A549 (cell line): ENCODE data around the gene CORO2B. TPM values are rescaled to one million over a fixed set of nuclear protein-coding genes. Genes with fewer than 3 reads are reported as not detected.

ENCODE experiments used
- ATAC-seq, 2 experiments: fragments of 200-7000 bp in 1 of 2; fragments of >200 bp in 1 of 2; cut with Nextera tagmentation in 1 of 2; cut with Tn5 transposase in 1 of 2; 3 replicates each; pipeline versions ENCODE4 v1.8.0 to v1.9.1; 2018 to 2020; ENCODE audit warnings: mild to moderate bottlenecking in 1 of 2, moderate library complexity in 1 of 2
- CTCF ChIA-PET: fragments of 300-600 bp; sonication (Branson Sonifier 250); formaldehyde crosslinking; extraction: SDS; loops from one replicate; lab custom pipeline; 2021; ENCODE audit warnings: antibody characterized with exemption, inconsistent platforms; lab: Yijun Ruan, JAX
- POLR2A ChIA-PET: fragments of 350-600 bp; formaldehyde crosslinking; extraction: SDS; loops from one replicate; lab custom pipeline; 2021; ENCODE audit warnings: antibody characterized with exemption, inconsistent platforms; lab: Yijun Ruan, JAX
- DNase-seq, 2 experiments: peaks; one replicate each; pipeline versions ENCODE4 v3.0.0 to v3.0.0-alpha.2; 2011 to 2016; ENCODE audit warnings: low read depth in 1 of 2, low spot score in 1 of 2
- FAIRE-seq: peaks from 2 replicates; lab custom pipeline; 2011; peaks lifted over from hg19 to GRCh38; lab: Jason Lieb, UNC
- H3K27ac ChIP-seq, 2 experiments: fragments of >200 bp; sonication (Bioruptor Twin); formaldehyde crosslinking; 3 replicates each; pipeline ENCODE4 v1.5.1; 2016 to 2017
- H3K4me1 ChIP-seq: fragments of >200 bp; sonication (Bioruptor Twin); formaldehyde crosslinking; 3 replicates; pipeline ENCODE4 v1.6.1; 2016
- H3K4me2 ChIP-seq: fragments of >200 bp; sonication (Bioruptor Twin); formaldehyde crosslinking; 3 replicates; pipeline ENCODE4 v1.6.1; 2016
- H3K4me3 ChIP-seq: fragments of >200 bp; sonication (Bioruptor Twin); formaldehyde crosslinking; 3 replicates; pipeline ENCODE4 v1.5.1; 2016
- H3K9me3 ChIP-seq: fragments of >200 bp; sonication (Bioruptor Twin); formaldehyde crosslinking; 3 replicates; pipeline ENCODE4 v1.6.1; 2016
- BHLHE40 ChIP-seq: IDR thresholded peaks from 2 replicates; pipeline ENCODE4 v1.6.1; 2012; ENCODE audit warnings: low read depth, low read length, inconsistent platforms
- CEBPB ChIP-seq, 2 experiments: fragments of >200 bp in 1 of 2; sonication (Bioruptor Twin) in 1 of 2; formaldehyde crosslinking in 1 of 2; IDR thresholded peaks; 2 replicates each; pipeline ENCODE4 v1.6.1; 2012 to 2016
- EHF ChIP-seq: fragments of 250-450 bp; sonication (Bioruptor Pico); IDR thresholded peaks from 2 replicates; pipeline ENCODE4 v1.5.0; 2020; ENCODE audit warnings: mild to moderate bottlenecking
- FOSL2 ChIP-seq, 2 experiments: fragments of 450-650 bp in 1 of 2; fragments of >200 bp in 1 of 2; sonication (Bioruptor Twin) in 1 of 2; formaldehyde crosslinking; IDR thresholded peaks; 2 replicates each; pipeline versions ENCODE4 v1.5.0 to v1.6.1; 2016 to 2020; ENCODE audit warnings: mild to moderate bottlenecking in 1 of 2, moderate library complexity in 1 of 2
- HDAC2 ChIP-seq: fragments of 200-600 bp; sonication (generic); IDR thresholded peaks from 2 replicates; pipeline ENCODE4 v1.6.1; 2016
- HEYL ChIP-seq: fragments of 250-450 bp; sonication (Bioruptor Pico); IDR thresholded peaks from 2 replicates; pipeline ENCODE4 v1.8.0; 2021; ENCODE audit warnings: mild to moderate bottlenecking, moderate library complexity
- HOXA7 ChIP-seq: fragments of 250-450 bp; sonication (Bioruptor Pico); IDR thresholded peaks from 2 replicates; pipeline ENCODE4 v1.5.0; 2020; ENCODE audit warnings: mild to moderate bottlenecking, moderate library complexity
- HOXB13 ChIP-seq: fragments of 250-450 bp; sonication (Bioruptor Pico); IDR thresholded peaks from 2 replicates; pipeline ENCODE4 v1.5.0; 2020; ENCODE audit warnings: low read depth, mild to moderate bottlenecking, moderate library complexity
- JUNB ChIP-seq: fragments of >200 bp; sonication (Bioruptor Twin); formaldehyde crosslinking; IDR thresholded peaks from 2 replicates; pipeline ENCODE4 v1.6.1; 2016
- KDM1A ChIP-seq: fragments of 200-600 bp; sonication (generic); IDR thresholded peaks from 2 replicates; pipeline ENCODE4 v1.6.1; 2016; ENCODE audit warnings: low read depth, mild to moderate bottlenecking
- MYC ChIP-seq: IDR thresholded peaks from 2 replicates; pipeline ENCODE4 v1.6.1; 2012; ENCODE audit warnings: mild to moderate bottlenecking, inconsistent platforms, low read length, improper control_type of control experiment, borderline replicate concordance
- PHF8 ChIP-seq: fragments of 200-600 bp; sonication (generic); IDR thresholded peaks from 2 replicates; pipeline ENCODE4 v1.6.1; 2016; ENCODE audit warnings: low read depth, mild to moderate bottlenecking, antibody characterized with exemption, moderate library complexity, borderline replicate concordance
- POLR2A ChIP-seq: IDR thresholded peaks from 2 replicates; pipeline ENCODE4 v1.6.1; 2012; ENCODE audit warnings: mild to moderate bottlenecking, low read length
- POLR2AphosphoS2 ChIP-seq: conservative IDR thresholded peaks from 2 replicates; pipeline ENCODE4 v1.6.1; 2012; ENCODE audit warnings: low read length, improper control_type of control experiment, inconsistent platforms
- RAD21 ChIP-seq, 2 experiments: fragments of >200 bp in 1 of 2; sonication (Bioruptor Twin) in 1 of 2; formaldehyde crosslinking in 1 of 2; IDR thresholded peaks in 1 of 2; conservative IDR thresholded peaks in 1 of 2; 2 replicates in 1 of 2; 3 replicates in 1 of 2; pipeline ENCODE4 v1.6.1; 2012 to 2018; ENCODE audit warnings: inconsistent platforms in 1 of 2
- RARB ChIP-seq: fragments of 250-450 bp; sonication (Bioruptor Pico); IDR thresholded peaks from 2 replicates; pipeline ENCODE4 v1.8.0; 2021; ENCODE audit warnings: mild to moderate bottlenecking, moderate library complexity
- RFX5 ChIP-seq: fragments of 450-650 bp; IDR thresholded peaks from 2 replicates; pipeline ENCODE4 v1.7.1; 2014; ENCODE audit warnings: antibody characterized with exemption, mild to moderate bottlenecking, moderate library complexity
- TFCP2L1 ChIP-seq: fragments of 250-450 bp; sonication (Bioruptor Pico); IDR thresholded peaks from 2 replicates; pipeline ENCODE4 v1.5.0; 2021; ENCODE audit warnings: mild to moderate bottlenecking
- TP53 ChIP-seq: fragments of 250-450 bp; sonication (Bioruptor Pico); IDR thresholded peaks from 2 replicates; pipeline ENCODE4 v1.5.0; 2021; ENCODE audit warnings: mild to moderate bottlenecking, moderate library complexity
- ZNF302 ChIP-seq: fragments of 250-450 bp; sonication (Bioruptor Pico); IDR thresholded peaks from 2 replicates; pipeline ENCODE4 v1.9.0; 2021; ENCODE audit warnings: inconsistent platforms, mild to moderate bottlenecking, moderate library complexity
- WGBS: methylation state at CpG from one replicate; pipeline ENCODE4 v1.1.6; 2017; ENCODE audit errors: missing lambda C conversion rate; 5-methylcytosine and 5-hydroxymethylcytosine counted together
- polyA plus RNA-seq, 4 experiments: library from polyadenylated mRNA; depleted of rRNA in 3 of 4; stranded (reverse); fragments of >200 nt; fragmentation: RNase III in 1 of 4; extraction: RNeasy Plus Mini Kit Qiagen cat#74134 plus additional on column Dnase treatment in 1 of 4; gene quantifications; 2 replicates in 3 of 4; 3 replicates in 1 of 4; pipeline ENCODE4 v1.2.3, GENCODE V29; 2011 to 2017
- TF ChIP-seq, protein P1 (sequence below): fragments of 250-450 bp; sonication (Bioruptor Pico); IDR thresholded peaks from 2 replicates; pipeline ENCODE4 v1.5.0; 2020; ENCODE audit warnings: low read depth, mild to moderate bottlenecking, moderate library complexity
- TF ChIP-seq, protein P2 (sequence below): IDR thresholded peaks from 2 replicates; pipeline ENCODE4 v1.6.1; 2012

CORO2B gene
- polyA plus RNA-seq, 2 of the 4 experiments (the other 2 are of a cell fraction) = 2.0 to 2.3 TPM

GRCh38 chr15:68572921-68573320 lies 5.9 kb upstream of the CORO2B start:
- Histone ChIP-seq H3K27ac (no peak overlapping the region), H3K4me3 (no peak overlapping the region), H3K4me2 (no peak overlapping the region), H3K9me3 (no peaks in the 10 kb centered on the region), H3K4me1 (0 out of 3 replicates have a peak, but pooled peaks cover 3% of the 10 kb centered on the region)
- FAIRE-seq (no peak), ATAC-seq (no peak), DNase-seq (no peak)
- ChIA-PET POLR2A (no interaction called here), CTCF (interaction anchor here (0.8 to 25.6 kb wide), 10 partner anchors 11 to 352 kb away, joined by 3 to 413 read pairs (median 8); no protein-coding TSS in a partner anchor)
- TF ChIP-seq BHLHE40 = no peak
- TF ChIP-seq POLR2A = no peak
- TF ChIP-seq HDAC2 = no peak
- no peak for TF ChIP-seq ZNF302 (CRISPR knock-in tag)
- TF ChIP-seq FOSL2 (IDR thresholded peaks at IDR 0.05) = no peak
- TF ChIP-seq FOSL2 (CRISPR knock-in tag; IDR thresholded peaks at IDR 0.05) = no peak
- WGBS = 41% methylated on average over 6 of the region's 6 CpGs

DNA sequence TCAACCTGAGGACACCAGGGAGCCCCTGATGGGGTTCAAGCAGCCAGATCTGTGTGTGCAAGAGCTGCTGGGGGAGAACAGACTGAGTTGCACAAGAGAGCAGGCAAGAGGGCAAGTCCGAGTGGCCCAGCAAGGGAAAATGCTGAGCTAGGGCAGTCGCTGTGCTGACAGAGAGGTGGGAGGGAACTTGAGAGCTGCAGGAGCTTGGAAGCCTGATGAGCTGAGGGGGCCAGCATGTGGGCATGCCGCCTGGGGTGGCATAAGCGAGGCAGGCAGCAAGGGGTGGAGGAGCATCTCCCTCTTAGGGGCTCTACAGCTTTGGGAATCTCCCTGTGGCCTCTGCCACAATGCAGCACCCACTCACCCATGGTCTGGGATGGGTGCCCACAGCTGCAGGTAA lies 4.7 kb upstream of the CORO2B start:
- FAIRE-seq (no peak), ATAC-seq (no peak), DNase-seq (no peak)
- Histone ChIP-seq H3K4me3 (no peak overlapping the region), H3K9me3 (no peaks in the 10 kb centered on the region), H3K4me2 (no peak overlapping the region), H3K4me1 (0 out of 3 replicates have a peak, but pooled peaks cover 4% of the 10 kb centered on the region), H3K27ac (no peak overlapping the region)
- no peak for TF ChIP-seq HOXB13 (CRISPR knock-in tag)
- WGBS = 54% methylated on average over 4 of the region's 4 CpGs
- ChIA-PET CTCF (interaction anchor here (0.6 to 25.6 kb wide), 10 partner anchors 12 to 351 kb away, joined by 3 to 413 read pairs (median 9); no protein-coding TSS in a partner anchor), POLR2A (no interaction called here)

DNA sequence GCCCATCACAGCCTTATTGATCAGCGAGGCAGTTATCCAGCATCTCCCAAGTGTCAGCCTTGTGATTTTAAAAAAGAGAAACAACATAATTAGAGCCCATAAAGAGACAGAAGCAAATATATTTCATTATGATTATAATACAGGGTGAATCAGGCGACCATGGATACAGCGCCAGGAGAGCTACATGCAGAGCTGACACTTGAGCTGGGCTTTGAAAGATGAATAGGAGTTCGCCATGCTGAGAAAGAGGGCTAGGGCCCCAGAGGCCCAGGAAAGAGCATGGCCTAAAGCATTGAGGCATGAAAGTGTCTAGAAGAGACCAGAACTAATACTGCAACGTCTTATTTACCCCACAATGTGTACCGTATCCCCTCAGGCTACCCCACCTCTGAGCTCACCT lies 4.2 kb upstream of the CORO2B start:
- H3K9me3 ChIP-seq = no peaks in the 10 kb centered on the region
- ATAC-seq (no peak), DNase-seq (no peak), FAIRE-seq (no peak)
- H3K4me3 ChIP-seq = no peak overlapping the region
- no peak overlapping the region for H3K27ac ChIP-seq
- WGBS = 61% methylated on average over 6 of the region's 6 CpGs
- H3K4me1 ChIP-seq = 0 out of 3 replicates have a peak, but pooled peaks cover 4% of the 10 kb centered on the region
- CTCF ChIA-PET = interaction anchor here (0.6 to 25.6 kb wide), 10 partner anchors 12 to 350 kb away, joined by 3 to 413 read pairs (median 9); no protein-coding TSS in a partner anchor
- H3K4me2 ChIP-seq = no peak overlapping the region
- POLR2A ChIA-PET = no interaction called here
- TF ChIP-seq JUNB (no peak), PHF8 (no peak), HOXA7 (no peak), HOXB13 (CRISPR knock-in tag) (no peak), ZNF302 (CRISPR knock-in tag) (no peak), HEYL (CRISPR knock-in tag) (no peak), TP53 (CRISPR knock-in tag) (no peak), CEBPB (IDR thresholded peaks at IDR 0.05) (no peak), HDAC2 (no peak), EHF (no peak)
- TF ChIP-seq, protein P1, sequence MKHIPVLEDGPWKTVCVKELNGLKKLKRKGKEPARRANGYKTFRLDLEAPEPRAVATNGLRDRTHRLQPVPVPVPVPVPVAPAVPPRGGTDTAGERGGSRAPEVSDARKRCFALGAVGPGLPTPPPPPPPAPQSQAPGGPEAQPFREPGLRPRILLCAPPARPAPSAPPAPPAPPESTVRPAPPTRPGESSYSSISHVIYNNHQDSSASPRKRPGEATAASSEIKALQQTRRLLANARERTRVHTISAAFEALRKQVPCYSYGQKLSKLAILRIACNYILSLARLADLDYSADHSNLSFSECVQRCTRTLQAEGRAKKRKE (CRISPR knock-in tag) = no peak
- TF ChIP-seq, protein P2, sequence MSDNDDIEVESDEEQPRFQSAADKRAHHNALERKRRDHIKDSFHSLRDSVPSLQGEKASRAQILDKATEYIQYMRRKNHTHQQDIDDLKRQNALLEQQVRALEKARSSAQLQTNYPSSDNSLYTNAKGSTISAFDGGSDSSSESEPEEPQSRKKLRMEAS = no peak

DNA sequence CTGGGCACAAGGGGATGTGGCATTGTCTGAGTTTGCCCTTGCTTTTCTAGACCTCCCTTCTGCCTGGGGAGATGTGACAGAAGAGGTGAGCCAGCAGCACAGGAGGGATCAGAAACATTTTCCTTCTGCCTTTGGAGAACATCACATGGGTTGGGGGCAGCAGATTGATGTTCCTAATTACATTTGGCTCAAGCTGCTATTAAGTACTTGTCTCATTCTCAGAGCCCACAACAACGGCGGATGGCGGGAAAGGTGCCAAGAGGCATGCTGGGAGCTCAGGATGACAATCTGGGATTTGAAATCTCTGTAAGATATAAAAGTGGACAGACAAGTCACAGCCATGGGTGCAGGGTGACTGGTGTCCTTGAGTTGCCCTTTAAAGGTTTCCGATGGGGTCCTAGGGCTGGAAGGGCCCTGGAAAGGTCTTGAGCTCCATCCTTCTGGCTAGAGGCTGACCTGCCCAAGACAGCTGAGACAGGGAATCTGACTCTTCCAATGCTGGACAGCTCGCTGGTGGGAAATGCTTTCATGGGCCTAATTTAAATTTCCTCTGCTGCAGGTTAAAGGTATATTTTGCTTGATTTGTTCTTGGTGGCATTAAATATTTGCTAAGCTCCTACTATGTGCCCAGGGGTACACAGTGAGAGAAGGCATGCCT lies 2.4 kb upstream of the CORO2B start:
- no peak for ATAC-seq
- no peak for FAIRE-seq
- Histone ChIP-seq H3K4me3 (no peak overlapping the region), H3K9me3 (no peaks in the 10 kb centered on the region), H3K27ac (no peak overlapping the region), H3K4me2 (no peak overlapping the region), H3K4me1 (0 out of 3 replicates have a peak, but pooled peaks cover 4% of the 10 kb centered on the region)
- WGBS = 78% methylated on average over 5 of the region's 5 CpGs
- POLR2A ChIA-PET = no interaction called here
- TF ChIP-seq KDM1A (no peak), TFCP2L1 (CRISPR knock-in tag) (no peak), RAD21 (conservative IDR thresholded peaks at IDR 0.05 in 1 of 2, IDR thresholded peaks at IDR 0.05 in 1 of 2) (no peak), TP53 (CRISPR knock-in tag) (no peak), MYC (no peak), POLR2AphosphoS2 (no peak), HOXB13 (CRISPR knock-in tag) (no peak), RFX5 (no peak), RARB (CRISPR knock-in tag) (no peak)
- DNase-seq = no peak
- CTCF ChIA-PET = interaction anchor here (0.6 to 25.6 kb wide), 9 partner anchors 14 to 349 kb away, joined by 3 to 413 read pairs (median 6); no protein-coding TSS in a partner anchor
